Parathyroid adenoma (tissue), 2 donors: Measurements from ENCODE around the gene POLDIP3.
"Not testable (repeated sequence)": the region's sequence is repeated elsewhere in the genome, so short reads cannot be mapped to it uniquely, and the experiment has no call there.

ENCODE experiments used
- H2AFZ ChIP-seq: fragments of 300-600 bp; sonication (generic); one replicate; pipeline ENCODE4 v1.7.0; 2017; ENCODE audit warnings: antibody characterized with exemption, mild to moderate bottlenecking
- H3K27ac ChIP-seq: fragments of 300-600 bp; sonication (generic); one replicate; pipeline ENCODE4 v1.7.0; 2017
- H3K27me3 ChIP-seq: fragments of 300-600 bp; sonication (generic); one replicate; pipeline ENCODE4 v1.7.0; 2017; ENCODE audit warnings: low read length; ENCODE audit not compliant: control insufficient read depth, insufficient read depth
- H3K36me3 ChIP-seq: fragments of 300-600 bp; sonication (generic); one replicate; pipeline ENCODE4 v1.7.0; 2017; ENCODE audit warnings: low read length; ENCODE audit not compliant: control insufficient read depth, insufficient read depth
- H3K4me1 ChIP-seq: fragments of 300-600 bp; sonication (generic); one replicate; pipeline ENCODE4 v1.7.0; 2017; ENCODE audit warnings: control low read depth
- H3K4me2 ChIP-seq: fragments of 300-600 bp; sonication (generic); one replicate; pipeline ENCODE4 v1.7.0; 2017; ENCODE audit warnings: low read length
- H3K4me3 ChIP-seq: fragments of 300-600 bp; sonication (generic); one replicate; pipeline ENCODE4 v1.7.0; 2017; ENCODE audit warnings: low read depth, low read length
- H3K79me2 ChIP-seq: fragments of 300-600 bp; sonication (generic); one replicate; pipeline ENCODE4 v1.7.0; 2017; ENCODE audit warnings: control low read depth
- H3K9ac ChIP-seq: fragments of 300-600 bp; sonication (generic); one replicate; pipeline ENCODE4 v1.7.0; 2017; ENCODE audit warnings: mild to moderate bottlenecking
- H3K9me3 ChIP-seq: fragments of 300-600 bp; sonication (generic); one replicate; pipeline ENCODE4 v1.7.0; 2017; ENCODE audit warnings: low read length; ENCODE audit not compliant: control insufficient read depth
- TF ChIP-seq, protein P1 (sequence below): fragments of 300-600 bp; sonication (generic); IDR thresholded peaks from one replicate; pipeline ENCODE4 v1.7.0; 2017; ENCODE audit warnings: antibody characterized with exemption, mild to moderate bottlenecking
- donor health status: primary hyperparathyroidism.

Gene POLDIP3

DNA sequence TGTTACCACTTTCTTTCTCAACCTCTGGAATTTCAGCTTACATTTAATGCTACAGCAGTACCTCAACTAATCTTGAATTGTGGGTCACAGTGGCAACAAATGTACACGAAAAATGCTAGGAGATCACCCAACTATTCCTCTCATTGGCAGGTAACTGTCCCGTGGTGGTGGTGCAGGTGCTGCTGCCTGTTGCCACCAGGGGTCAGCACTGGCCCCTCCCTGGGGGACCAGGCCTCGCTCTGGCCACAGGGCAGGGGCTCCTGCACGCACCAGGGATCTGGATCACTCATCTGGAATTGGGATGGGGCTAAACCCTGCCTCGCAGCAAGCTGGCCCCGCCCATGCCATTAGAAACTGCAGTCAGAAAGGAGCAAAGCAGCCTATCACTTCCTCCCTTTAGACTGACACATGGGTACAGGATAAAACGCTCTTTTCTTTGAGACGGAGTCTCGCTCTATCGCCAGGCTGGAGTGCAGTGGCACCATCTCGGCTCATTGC lies 6.9 kb upstream of the POLDIP3 start:
- no peaks in the 10 kb centered on the region for H3K79me2 ChIP-seq
- H2AFZ ChIP-seq = no peak overlapping the region
- TF ChIP-seq, protein P1, sequence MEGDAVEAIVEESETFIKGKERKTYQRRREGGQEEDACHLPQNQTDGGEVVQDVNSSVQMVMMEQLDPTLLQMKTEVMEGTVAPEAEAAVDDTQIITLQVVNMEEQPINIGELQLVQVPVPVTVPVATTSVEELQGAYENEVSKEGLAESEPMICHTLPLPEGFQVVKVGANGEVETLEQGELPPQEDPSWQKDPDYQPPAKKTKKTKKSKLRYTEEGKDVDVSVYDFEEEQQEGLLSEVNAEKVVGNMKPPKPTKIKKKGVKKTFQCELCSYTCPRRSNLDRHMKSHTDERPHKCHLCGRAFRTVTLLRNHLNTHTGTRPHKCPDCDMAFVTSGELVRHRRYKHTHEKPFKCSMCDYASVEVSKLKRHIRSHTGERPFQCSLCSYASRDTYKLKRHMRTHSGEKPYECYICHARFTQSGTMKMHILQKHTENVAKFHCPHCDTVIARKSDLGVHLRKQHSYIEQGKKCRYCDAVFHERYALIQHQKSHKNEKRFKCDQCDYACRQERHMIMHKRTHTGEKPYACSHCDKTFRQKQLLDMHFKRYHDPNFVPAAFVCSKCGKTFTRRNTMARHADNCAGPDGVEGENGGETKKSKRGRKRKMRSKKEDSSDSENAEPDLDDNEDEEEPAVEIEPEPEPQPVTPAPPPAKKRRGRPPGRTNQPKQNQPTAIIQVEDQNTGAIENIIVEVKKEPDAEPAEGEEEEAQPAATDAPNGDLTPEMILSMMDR = peak; percentile 62
- no peak overlapping the region for H3K27ac ChIP-seq
- H3K9ac ChIP-seq = no peak overlapping the region
- H3K9me3 ChIP-seq = no peaks in the 10 kb centered on the region
- no peaks in the 10 kb centered on the region for H3K4me1 ChIP-seq
- H3K27me3 ChIP-seq = no peaks in the 10 kb centered on the region
- H3K4me2 ChIP-seq = no peak overlapping the region
- no peaks in the 10 kb centered on the region for H3K36me3 ChIP-seq
- H3K4me3 ChIP-seq = no peak overlapping the region

DNA sequence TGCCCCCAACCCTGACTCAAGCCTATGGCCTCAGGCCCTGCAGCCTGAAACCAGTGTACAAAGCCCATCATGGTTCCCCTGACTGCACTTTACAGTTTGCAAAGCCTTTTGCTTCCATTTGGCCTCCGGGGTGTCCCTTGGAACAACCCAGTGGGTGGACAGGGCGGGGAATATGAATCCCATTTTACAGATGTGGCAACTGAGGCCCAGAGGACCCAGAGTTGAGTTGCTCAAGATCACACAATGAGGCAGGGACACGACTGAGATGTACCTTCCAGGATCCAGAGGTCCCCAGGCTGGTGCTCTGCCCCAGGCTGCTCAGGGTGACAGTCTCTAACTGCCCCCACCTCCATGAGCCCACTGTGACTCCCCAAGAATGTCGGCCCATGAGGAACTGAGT lies 5.4 kb upstream of the POLDIP3 start:
- Histone ChIP-seq H3K9ac (no peak overlapping the region), H3K4me3 (no peak overlapping the region), H3K79me2 (no peaks in the 10 kb centered on the region), H3K27me3 (no peaks in the 10 kb centered on the region), H3K27ac (no peak overlapping the region), H3K9me3 (no peaks in the 10 kb centered on the region), H3K4me2 (no peak overlapping the region), H2AFZ (no peak overlapping the region), H3K4me1 (no peaks in the 10 kb centered on the region), H3K36me3 (no peaks in the 10 kb centered on the region)
- TF ChIP-seq, protein P1 = no peak

DNA sequence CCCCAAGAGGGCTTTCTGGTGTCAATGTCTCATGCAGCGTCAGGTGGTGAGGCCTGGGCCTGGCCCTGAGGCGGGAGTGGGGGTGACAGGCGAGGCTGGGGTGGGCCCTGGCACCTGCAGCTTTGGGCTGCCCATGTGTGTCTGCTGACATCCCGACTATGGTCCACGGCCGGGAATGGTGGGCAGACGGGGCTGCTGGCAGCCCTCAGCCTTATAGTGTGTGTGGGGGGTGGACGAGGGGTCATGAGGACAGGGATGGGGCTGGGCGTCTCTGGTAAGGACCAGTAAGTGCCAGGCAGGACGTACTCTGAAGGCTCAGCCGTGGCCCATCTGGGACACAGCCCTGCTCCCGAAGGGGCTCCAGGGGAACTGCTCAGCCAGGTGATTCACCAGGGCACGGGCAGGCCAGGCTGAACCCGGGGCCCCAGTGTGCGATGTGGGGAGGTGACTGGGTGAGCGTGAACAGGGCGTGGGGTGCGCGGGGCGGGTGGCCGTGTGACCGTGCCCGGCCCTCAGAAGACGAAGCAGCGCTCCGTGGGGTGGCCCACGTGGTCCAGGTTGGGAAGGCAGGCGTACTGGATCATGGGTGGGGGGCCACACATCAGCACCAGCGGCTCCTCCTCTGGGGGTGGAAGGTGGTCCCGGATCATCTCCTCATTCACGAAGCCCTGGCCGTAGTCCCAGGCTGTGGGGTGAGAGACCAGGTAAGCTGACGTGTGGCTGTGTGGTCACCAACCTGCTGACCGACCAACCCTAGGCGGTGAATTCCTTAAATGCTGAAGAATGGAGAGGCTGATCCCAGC lies 4.8 kb upstream of the POLDIP3 start:
- Histone ChIP-seq H3K27me3 (no peaks in the 10 kb centered on the region), H3K9ac (no peak overlapping the region), H3K9me3 (no peaks in the 10 kb centered on the region), H3K36me3 (no peaks in the 10 kb centered on the region), H3K27ac (no peak overlapping the region), H3K4me2 (no peak overlapping the region), H3K79me2 (no peaks in the 10 kb centered on the region), H3K4me1 (no peaks in the 10 kb centered on the region), H3K4me3 (no peak overlapping the region), H2AFZ (no peak overlapping the region)
- TF ChIP-seq, protein P1 = no peak

DNA sequence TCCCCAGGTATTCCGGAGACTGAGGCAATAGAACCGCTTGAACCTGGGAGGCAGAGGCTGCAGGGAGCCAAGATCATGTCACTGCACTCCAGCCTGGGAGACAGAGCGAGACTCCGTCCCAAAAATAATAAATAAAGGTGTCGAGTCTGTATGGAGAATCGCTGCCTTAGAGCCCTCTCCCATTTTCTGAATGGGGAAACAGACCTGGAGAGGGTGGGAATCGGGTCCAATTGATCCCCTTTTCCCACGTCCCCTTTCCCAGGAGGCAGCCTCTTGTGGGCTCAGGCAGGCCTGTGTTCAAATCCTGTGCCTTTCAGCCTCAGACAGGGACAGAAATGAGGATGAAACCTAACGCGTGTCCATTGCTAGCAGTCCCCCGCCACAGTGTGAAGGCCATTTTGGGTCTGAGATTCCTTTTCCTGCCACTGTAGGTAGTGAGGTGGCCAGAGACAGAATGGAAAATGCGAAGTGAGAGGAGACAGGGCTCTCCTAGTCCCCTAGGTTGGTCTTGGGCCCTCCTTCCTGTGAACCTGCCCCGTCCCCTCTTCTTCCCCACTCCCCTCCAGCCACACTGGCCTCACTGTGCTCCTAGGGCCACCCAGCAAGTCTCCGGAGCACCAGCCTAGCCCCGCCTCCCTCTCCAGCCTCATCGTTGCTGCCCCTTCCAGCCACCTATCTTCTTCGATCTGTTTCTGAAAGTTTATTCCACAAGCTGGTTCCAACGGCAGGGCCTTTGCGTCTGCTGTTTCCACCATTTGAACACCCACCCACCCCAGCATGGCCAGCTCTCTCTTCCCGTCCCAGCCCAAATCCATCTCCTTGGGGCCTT lies 2.7 kb upstream of the POLDIP3 start:
- no peaks in the 10 kb centered on the region for H3K27me3 ChIP-seq
- no peak overlapping the region for H3K4me3 ChIP-seq
- H3K9me3 ChIP-seq = no peaks in the 10 kb centered on the region
- H3K79me2 ChIP-seq = peaks cover 11% of the 10 kb centered on the region
- H3K9ac ChIP-seq = no peak overlapping the region
- TF ChIP-seq, protein P1 = no peak
- H3K4me1 ChIP-seq = no peaks in the 10 kb centered on the region
- no peak overlapping the region for H3K4me2 ChIP-seq
- no peaks in the 10 kb centered on the region for H3K36me3 ChIP-seq
- no peak overlapping the region for H2AFZ ChIP-seq
- no peak overlapping the region for H3K27ac ChIP-seq

DNA sequence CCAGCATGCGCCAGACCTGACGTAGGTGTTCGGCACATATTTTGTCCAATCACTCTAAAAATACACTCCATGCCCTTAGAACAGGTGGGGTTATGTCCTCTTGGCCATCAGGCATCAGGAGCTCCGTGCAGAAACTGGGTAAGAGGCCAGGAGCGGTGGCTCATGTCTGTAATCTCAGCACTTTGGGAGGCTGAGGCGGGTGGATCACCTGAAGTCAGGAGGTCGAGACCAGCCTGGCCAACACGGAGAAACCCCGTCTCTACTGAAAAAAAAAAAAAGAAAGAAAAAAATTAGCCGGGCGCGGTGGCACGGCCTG lies 1.1 kb upstream of the POLDIP3 start:
- H3K4me2 ChIP-seq = peak overlapping the region; percentile 72
- H3K79me2 ChIP-seq = peaks cover 23% of the 10 kb centered on the region
- H3K27ac ChIP-seq = peak overlapping the region; percentile 99
- H3K9me3 ChIP-seq, H3K4me1 ChIP-seq, H3K27me3 ChIP-seq, H3K9ac ChIP-seq, H3K36me3 ChIP-seq: not testable (repeated sequence)
- peak overlapping the region; percentile 83 for H3K4me3 ChIP-seq
- H2AFZ ChIP-seq = peak overlapping the region; percentile 35
